ENCODE results near the gene CCDC27. TPM values are rescaled to one million over a fixed set of nuclear protein-coding genes. Genes with fewer than 3 reads are reported as not detected.

Gene CCDC27
- total RNA-seq, 1 donor from 2014 or later: not detected

GRCh38 chr1:3735688-3736087 is 16.6 kb upstream of the CCDC27 start:
- no peaks in the 10 kb centered on the region for H3K4me1 Mint-ChIP-seq (ENCODE audit: unreplicated experiment)
- no peak for DNase-seq (ENCODE audit: extremely low spot score, unreplicated experiment)
- TF ChIP-seq, protein P1, sequence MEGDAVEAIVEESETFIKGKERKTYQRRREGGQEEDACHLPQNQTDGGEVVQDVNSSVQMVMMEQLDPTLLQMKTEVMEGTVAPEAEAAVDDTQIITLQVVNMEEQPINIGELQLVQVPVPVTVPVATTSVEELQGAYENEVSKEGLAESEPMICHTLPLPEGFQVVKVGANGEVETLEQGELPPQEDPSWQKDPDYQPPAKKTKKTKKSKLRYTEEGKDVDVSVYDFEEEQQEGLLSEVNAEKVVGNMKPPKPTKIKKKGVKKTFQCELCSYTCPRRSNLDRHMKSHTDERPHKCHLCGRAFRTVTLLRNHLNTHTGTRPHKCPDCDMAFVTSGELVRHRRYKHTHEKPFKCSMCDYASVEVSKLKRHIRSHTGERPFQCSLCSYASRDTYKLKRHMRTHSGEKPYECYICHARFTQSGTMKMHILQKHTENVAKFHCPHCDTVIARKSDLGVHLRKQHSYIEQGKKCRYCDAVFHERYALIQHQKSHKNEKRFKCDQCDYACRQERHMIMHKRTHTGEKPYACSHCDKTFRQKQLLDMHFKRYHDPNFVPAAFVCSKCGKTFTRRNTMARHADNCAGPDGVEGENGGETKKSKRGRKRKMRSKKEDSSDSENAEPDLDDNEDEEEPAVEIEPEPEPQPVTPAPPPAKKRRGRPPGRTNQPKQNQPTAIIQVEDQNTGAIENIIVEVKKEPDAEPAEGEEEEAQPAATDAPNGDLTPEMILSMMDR (conservative IDR thresholded peaks at IDR 0.05): no peak
- H3K27me3 Mint-ChIP-seq: no peaks in the 10 kb centered on the region
- H3K4me3 Mint-ChIP-seq: no peak overlapping the region
- no peak overlapping the region for H3K27ac Mint-ChIP-seq
- no peaks in the 10 kb centered on the region for H3K36me3 Mint-ChIP-seq
- H3K9me3 Mint-ChIP-seq: no peaks in the 10 kb centered on the region

DNA sequence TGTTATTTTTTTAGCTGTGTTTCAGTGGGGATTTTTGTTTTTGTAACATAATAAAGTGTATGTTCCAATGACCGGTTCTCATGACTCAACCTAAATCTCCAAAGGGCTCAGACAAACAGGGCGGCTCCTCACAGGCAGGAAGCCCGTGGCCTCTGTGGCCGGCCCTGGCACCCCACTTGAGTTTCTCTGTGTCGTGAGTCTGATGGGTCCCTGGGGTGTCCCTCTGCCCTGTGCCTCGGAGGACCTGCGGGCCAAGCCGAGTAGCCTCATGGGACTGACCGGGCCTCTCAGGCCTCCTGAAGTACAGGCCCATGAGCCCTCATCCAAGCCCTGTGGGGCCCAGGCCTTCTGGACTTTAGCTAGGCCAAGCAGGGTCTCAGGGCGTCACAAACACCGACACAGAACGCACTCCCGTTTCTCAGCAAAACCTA is 16.1 kb upstream of the CCDC27 start:
- TF ChIP-seq, protein P1 (conservative IDR thresholded peaks at IDR 0.05): no peak
- no peaks in the 10 kb centered on the region for H3K4me1 Mint-ChIP-seq (ENCODE audit: unreplicated experiment)
- H3K9me3 Mint-ChIP-seq: no peaks in the 10 kb centered on the region
- no peak for DNase-seq (ENCODE audit: extremely low spot score, unreplicated experiment)
- no peaks in the 10 kb centered on the region for H3K27me3 Mint-ChIP-seq
- no peak overlapping the region for H3K27ac Mint-ChIP-seq
- no peaks in the 10 kb centered on the region for H3K36me3 Mint-ChIP-seq
- no peak overlapping the region for H3K4me3 Mint-ChIP-seq

DNA sequence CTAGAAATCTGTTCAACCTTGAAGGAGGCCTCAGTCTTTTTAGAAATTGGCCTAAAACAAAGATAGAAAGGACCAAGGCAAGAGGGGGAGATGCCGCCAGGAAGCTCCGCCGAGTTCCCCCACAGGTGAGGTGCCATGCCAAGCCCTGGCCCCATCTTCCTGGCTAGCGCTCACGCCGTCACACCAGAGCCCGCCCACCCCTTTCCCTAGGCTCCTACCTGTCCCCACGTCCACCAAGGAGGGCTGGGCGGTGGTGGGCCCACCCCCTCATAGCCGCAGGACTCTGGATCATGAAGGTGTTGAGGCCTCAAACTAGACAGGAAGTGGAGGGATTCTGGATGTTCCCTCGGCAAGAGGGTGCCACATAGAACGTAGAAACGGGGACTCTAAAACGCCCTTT is 15.5 kb upstream of the CCDC27 start:
- no peaks in the 10 kb centered on the region for H3K27me3 Mint-ChIP-seq
- H3K4me3 Mint-ChIP-seq: no peak overlapping the region
- DNase-seq (ENCODE audit: extremely low spot score, unreplicated experiment): no peak
- TF ChIP-seq, protein P1 (conservative IDR thresholded peaks at IDR 0.05): no peak
- no peak overlapping the region for H3K27ac Mint-ChIP-seq
- no peaks in the 10 kb centered on the region for H3K4me1 Mint-ChIP-seq (ENCODE audit: unreplicated experiment)
- no peaks in the 10 kb centered on the region for H3K9me3 Mint-ChIP-seq
- H3K36me3 Mint-ChIP-seq: peaks cover 4% of the 10 kb centered on the region

GRCh38 chr1:3738943-3739342 is 13.3 kb upstream of the CCDC27 start:
- Mint-ChIP-seq H3K4me1 (ENCODE audit: unreplicated experiment) (no peaks in the 10 kb centered on the region), H3K9me3 (no peaks in the 10 kb centered on the region), H3K4me3 (no peak overlapping the region), H3K27ac (no peak overlapping the region), H3K27me3 (no peaks in the 10 kb centered on the region), H3K36me3 (peaks cover 4% of the 10 kb centered on the region)
- no peak for DNase-seq (ENCODE audit: extremely low spot score, unreplicated experiment)
- TF ChIP-seq, protein P1 (conservative IDR thresholded peaks at IDR 0.05): no peak

- H3K36me3 Mint-ChIP-seq: peaks cover 4% of the 10 kb centered on the region
- H3K27me3 Mint-ChIP-seq: no peaks in the 10 kb centered on the region
- H3K27ac Mint-ChIP-seq: no peak overlapping the region
- TF ChIP-seq, protein P1 (conservative IDR thresholded peaks at IDR 0.05): no peak
- H3K9me3 Mint-ChIP-seq: no peaks in the 10 kb centered on the region
- H3K4me1 Mint-ChIP-seq (ENCODE audit: unreplicated experiment): peaks cover 1% of the 10 kb centered on the region
- no peak for DNase-seq (ENCODE audit: extremely low spot score, unreplicated experiment)
- H3K4me3 Mint-ChIP-seq: no peak overlapping the region
Observed at GRCh38 chr1:3740042-3740441, 12.2 kb upstream of the CCDC27 start.

DNA sequence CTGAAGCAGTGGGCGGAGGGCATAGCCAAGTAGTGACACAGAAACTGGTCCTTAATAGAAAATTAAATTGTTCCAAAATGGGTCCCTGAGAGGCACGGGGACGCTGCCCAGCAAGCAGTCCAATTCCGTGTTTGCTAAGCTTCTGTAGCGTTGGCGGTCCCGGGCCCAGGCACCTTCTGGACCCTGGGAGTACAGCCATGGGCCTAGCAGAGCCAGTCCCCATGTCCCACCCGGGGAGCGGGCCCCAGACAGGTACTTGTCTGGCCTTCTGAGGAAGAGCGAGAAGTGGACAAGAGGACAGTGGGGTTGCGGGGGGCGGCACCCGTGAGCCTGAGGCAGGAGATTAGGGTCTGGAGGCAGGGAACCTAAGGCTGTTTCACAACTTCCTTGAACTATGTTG is 11.5 kb upstream of the CCDC27 start:
- peaks cover 7% of the 10 kb centered on the region for H3K4me1 Mint-ChIP-seq (ENCODE audit: unreplicated experiment)
- H3K27me3 Mint-ChIP-seq: no peaks in the 10 kb centered on the region
- H3K27ac Mint-ChIP-seq: no peak overlapping the region
- no peak overlapping the region for H3K4me3 Mint-ChIP-seq
- H3K9me3 Mint-ChIP-seq: no peaks in the 10 kb centered on the region
- DNase-seq (ENCODE audit: extremely low spot score, unreplicated experiment): no peak
- TF ChIP-seq, protein P1 (conservative IDR thresholded peaks at IDR 0.05): no peak
- peaks cover 4% of the 10 kb centered on the region for H3K36me3 Mint-ChIP-seq
